Measurements from ENCODE around the gene UBE2E2. TPM values are rescaled to one million over a fixed set of nuclear protein-coding genes. Genes with fewer than 3 reads are reported as not detected.

The UBE2E2 gene
- polyA plus RNA-seq (2013, experiment 1 of 2) = 64.6 TPM
- polyA plus RNA-seq (2013, experiment 2 of 2) = 63.7 TPM

DNA sequence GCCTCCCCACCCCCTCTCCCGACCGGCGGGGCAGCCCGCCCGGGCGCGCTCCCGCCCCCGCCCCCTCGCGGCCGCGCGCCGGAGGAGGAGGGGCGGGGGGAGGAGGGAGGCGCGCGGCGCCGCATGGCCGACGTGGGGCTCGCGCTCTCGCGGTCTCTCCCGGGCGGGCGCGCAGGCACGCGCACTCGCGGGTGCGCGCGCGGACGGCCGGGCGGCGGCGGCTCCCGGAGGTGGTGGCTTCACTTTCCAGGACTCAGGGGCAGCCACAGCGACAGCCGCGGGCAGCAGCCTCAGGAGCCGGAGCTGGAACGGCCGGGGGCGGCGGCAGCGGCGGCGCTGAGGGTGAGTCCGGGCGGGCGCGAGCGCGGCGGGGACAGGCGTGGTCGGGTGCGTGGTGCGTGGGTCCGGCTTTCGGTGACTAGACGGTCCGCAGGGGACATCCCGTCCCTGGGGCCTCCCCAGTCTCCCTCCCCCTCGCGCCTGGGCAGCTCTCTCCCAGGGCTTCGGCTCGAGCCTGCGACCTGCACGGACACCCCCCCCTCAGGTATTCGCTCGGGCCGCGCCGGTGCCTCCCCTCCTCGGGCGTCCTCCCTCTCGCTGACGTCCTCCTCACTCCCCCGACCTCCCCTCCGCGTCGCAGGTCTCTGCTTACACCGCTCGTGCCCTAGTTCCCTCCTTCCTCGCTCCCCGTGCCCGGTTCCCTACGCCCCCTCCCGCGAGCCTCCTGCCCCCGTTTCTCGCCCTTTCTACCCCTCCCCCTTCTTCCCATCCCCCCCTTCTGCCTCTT, at the start of gene UBE2E2:
TSS of gene UBE2E2 (plus strand) at position 407 of the 787 bp plus-strand sequence.
- Histone ChIP-seq H3K4me2 (ENCODE audit: insufficient read depth, low read length, poor library complexity, severe bottlenecking) (peak within 1 kb of the TSS; percentile 71), H4K91ac (ENCODE audit: low read depth, low read length, poor library complexity) (peak within 1 kb of the TSS; percentile 32), H3K27me3 (ENCODE audit: control insufficient read depth in 3 of 3, insufficient read depth in 3 of 3, low read depth in 1 of 3, low read length in 3 of 3) (peaks cover 0 to 30% (median 2%) of the 10 kb centered on the region in 3 experiments), H3K9ac (ENCODE audit: low read depth, low read length, poor library complexity) (peak within 1 kb of the TSS; percentile 94), H3K4me3 (ENCODE audit: low read length in 2 of 2) (peak within 1 kb of the TSS; percentile 69 to 96), H3K23ac (ENCODE audit: low read depth, low read length, poor library complexity) (peak within 1 kb of the TSS; percentile 86), H3K4me1 (ENCODE audit: control insufficient read depth in 2 of 2, insufficient read depth in 1 of 2, low read depth in 1 of 2, low read length in 2 of 2) (peaks cover 3 to 9% of the 10 kb centered on the region in 2 donors), H2BK5ac (ENCODE audit: low read length) (peak within 1 kb of the TSS; percentile 95), H2AFZ (ENCODE audit: low read length) (peak within 1 kb of the TSS; percentile 98), H3K14ac (ENCODE audit: low read length) (peak within 1 kb of the TSS; percentile 96), H3K79me1 (ENCODE audit: low read depth, low read length) (peaks cover 2% of the 10 kb centered on the region), H3K9me3 (replicated peaks in 1 of 2; ENCODE audit: control insufficient read depth in 2 of 2, insufficient read depth in 1 of 2, low read depth in 1 of 2, low read length in 2 of 2) (no peaks in the 10 kb centered on the region), H3K18ac (ENCODE audit: low read length) (peak within 1 kb of the TSS; percentile 100), H2BK15ac (ENCODE audit: low read length) (peak within 1 kb of the TSS; percentile 84), H2BK12ac (ENCODE audit: low read length) (peak within 1 kb of the TSS; percentile 91), H3K36me3 (replicated peaks in 1 of 2; ENCODE audit: control insufficient read depth in 2 of 2, insufficient read depth in 2 of 2, low read length in 2 of 2) (no peaks in the 10 kb centered on the region), H2BK120ac (ENCODE audit: low read depth, low read length) (no peak within 1 kb of the TSS), H2AK5ac (ENCODE audit: low read depth, low read length) (peak within 1 kb of the TSS; percentile 68), H3K27ac (replicated peaks; ENCODE audit: low read length) (peak within 1 kb of the TSS; percentile 84), H3K4ac (ENCODE audit: low read length) (peak within 1 kb of the TSS; percentile 47), H4K8ac (ENCODE audit: low read depth, low read length) (peak within 1 kb of the TSS; percentile 88)
- no CpG with 5 or more reads among the region's 101 CpGs for WGBS, 2 donors (ENCODE audit: extremely low coverage in 2 of 2, insufficient read length in 2 of 2, insufficient replicate concordance in 1 of 2)
- DNase-seq (ENCODE audit: low spot score) = peak; percentile 75

DNA sequence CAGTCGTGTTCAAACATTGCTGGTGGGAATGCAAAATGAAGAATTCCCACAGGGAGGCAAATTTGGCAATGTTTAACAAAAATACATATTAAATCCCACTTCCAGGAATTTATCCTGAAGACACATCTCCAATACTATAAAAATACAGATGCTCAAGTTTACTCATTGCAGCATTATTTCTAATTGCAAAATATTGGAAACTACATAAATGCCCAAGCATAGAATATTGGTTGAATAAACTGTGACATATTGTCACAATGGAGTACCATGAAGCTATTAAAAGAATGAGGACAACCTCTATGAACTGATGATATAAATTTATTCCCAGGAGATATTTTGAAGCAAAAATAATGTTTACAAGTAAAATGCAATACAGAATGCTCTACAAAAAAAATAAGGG, 49.7 kb upstream of the UBE2E2 start:
- no CpG with 5 or more reads among the region's 1 CpG for WGBS, 2 donors (ENCODE audit: extremely low coverage in 2 of 2, insufficient read length in 2 of 2, insufficient replicate concordance in 1 of 2)

DNA sequence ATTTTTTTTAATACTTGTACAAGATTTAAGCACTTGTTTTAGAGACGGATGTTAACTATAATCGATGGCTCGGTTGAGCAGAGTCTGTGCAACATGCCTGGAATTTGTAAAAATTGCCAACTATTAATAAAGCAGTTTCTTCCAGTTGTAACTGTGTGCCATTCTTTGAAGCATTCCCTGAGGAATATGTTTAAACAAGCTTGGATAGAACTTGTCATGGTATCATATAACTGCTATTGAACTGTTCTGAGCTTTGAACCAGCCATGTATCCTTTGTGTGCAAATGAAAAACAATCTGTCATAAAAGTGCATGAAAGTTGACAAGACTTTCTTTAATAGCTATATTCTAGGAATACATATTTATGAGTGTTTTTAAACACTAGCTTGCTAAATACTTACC, 45.8 kb upstream of the UBE2E2 start:
- no peak overlapping the region for H3K18ac ChIP-seq (ENCODE audit: low read length)
- H3K23ac ChIP-seq (ENCODE audit: low read depth, low read length, poor library complexity) = no peak overlapping the region
- no peak overlapping the region for H2AK5ac ChIP-seq (ENCODE audit: low read depth, low read length)
- H2BK5ac ChIP-seq (ENCODE audit: low read length) = no peak overlapping the region
- no peak overlapping the region for H3K4me2 ChIP-seq (ENCODE audit: insufficient read depth, low read length, poor library complexity, severe bottlenecking)
- no peak overlapping the region for H4K8ac ChIP-seq (ENCODE audit: low read depth, low read length)
- H2BK120ac ChIP-seq (ENCODE audit: low read depth, low read length) = no peak overlapping the region
- DNase-seq (ENCODE audit: low spot score) = no peak
- H3K27me3 ChIP-seq (ENCODE audit: control insufficient read depth in 3 of 3, insufficient read depth in 3 of 3, low read depth in 1 of 3, low read length in 3 of 3) = no peaks in the 10 kb centered on the region
- H3K36me3 ChIP-seq (replicated peaks in 1 of 2; ENCODE audit: control insufficient read depth in 2 of 2, insufficient read depth in 2 of 2, low read length in 2 of 2) = no peaks in the 10 kb centered on the region
- H3K14ac ChIP-seq (ENCODE audit: low read length) = no peak overlapping the region
- H2BK12ac ChIP-seq (ENCODE audit: low read length) = no peak overlapping the region
- no peak overlapping the region for H3K4ac ChIP-seq (ENCODE audit: low read length)
- H4K91ac ChIP-seq (ENCODE audit: low read depth, low read length, poor library complexity) = no peak overlapping the region
- no peak overlapping the region for H3K4me3 ChIP-seq (ENCODE audit: low read length in 2 of 2)
- H3K4me1 ChIP-seq (ENCODE audit: control insufficient read depth in 2 of 2, insufficient read depth in 1 of 2, low read depth in 1 of 2, low read length in 2 of 2) = no peaks in the 10 kb centered on the region
- H3K9me3 ChIP-seq (replicated peaks in 1 of 2; ENCODE audit: control insufficient read depth in 2 of 2, insufficient read depth in 1 of 2, low read depth in 1 of 2, low read length in 2 of 2) = no peaks in the 10 kb centered on the region
- WGBS, 2 donors (ENCODE audit: extremely low coverage in 2 of 2, insufficient read length in 2 of 2, insufficient replicate concordance in 1 of 2) = no CpG with 5 or more reads among the region's 3 CpGs
- no peak overlapping the region for H3K27ac ChIP-seq (replicated peaks; ENCODE audit: low read length)
- H2BK15ac ChIP-seq (ENCODE audit: low read length) = no peak overlapping the region
- H3K9ac ChIP-seq (ENCODE audit: low read depth, low read length, poor library complexity) = no peak overlapping the region
- H2AFZ ChIP-seq (ENCODE audit: low read length) = no peak overlapping the region
- no peaks in the 10 kb centered on the region for H3K79me1 ChIP-seq (ENCODE audit: low read depth, low read length)

More for the DNA sequence above, 49.7 kb upstream of the UBE2E2 start:
- Histone ChIP-seq H3K27me3 (ENCODE audit: control insufficient read depth in 3 of 3, insufficient read depth in 3 of 3, low read depth in 1 of 3, low read length in 3 of 3) (no peaks in the 10 kb centered on the region), H3K4me2 (ENCODE audit: insufficient read depth, low read length, poor library complexity, severe bottlenecking) (no peak overlapping the region), H3K36me3 (replicated peaks in 1 of 2; ENCODE audit: control insufficient read depth in 2 of 2, insufficient read depth in 2 of 2, low read length in 2 of 2) (no peaks in the 10 kb centered on the region), H3K14ac (ENCODE audit: low read length) (no peak overlapping the region), H3K4me3 (ENCODE audit: low read length in 2 of 2) (no peak overlapping the region), H3K27ac (replicated peaks; ENCODE audit: low read length) (no peak overlapping the region), H2BK5ac (ENCODE audit: low read length) (no peak overlapping the region), H3K4ac (ENCODE audit: low read length) (no peak overlapping the region), H4K8ac (ENCODE audit: low read depth, low read length) (no peak overlapping the region), H3K4me1 (ENCODE audit: control insufficient read depth in 2 of 2, insufficient read depth in 1 of 2, low read depth in 1 of 2, low read length in 2 of 2) (no peaks in the 10 kb centered on the region), H3K18ac (ENCODE audit: low read length) (no peak overlapping the region), H2BK12ac (ENCODE audit: low read length) (no peak overlapping the region), H2BK15ac (ENCODE audit: low read length) (no peak overlapping the region), H3K23ac (ENCODE audit: low read depth, low read length, poor library complexity) (no peak overlapping the region), H3K9me3 (replicated peaks in 1 of 2; ENCODE audit: control insufficient read depth in 2 of 2, insufficient read depth in 1 of 2, low read depth in 1 of 2, low read length in 2 of 2) (no peaks in the 10 kb centered on the region), H3K9ac (ENCODE audit: low read depth, low read length, poor library complexity) (no peak overlapping the region), H3K79me1 (ENCODE audit: low read depth, low read length) (no peaks in the 10 kb centered on the region), H4K91ac (ENCODE audit: low read depth, low read length, poor library complexity) (no peak overlapping the region), H2BK120ac (ENCODE audit: low read depth, low read length) (no peak overlapping the region), H2AFZ (ENCODE audit: low read length) (no peak overlapping the region), H2AK5ac (ENCODE audit: low read depth, low read length) (no peak overlapping the region)
- DNase-seq (ENCODE audit: low spot score) = no peak

DNA sequence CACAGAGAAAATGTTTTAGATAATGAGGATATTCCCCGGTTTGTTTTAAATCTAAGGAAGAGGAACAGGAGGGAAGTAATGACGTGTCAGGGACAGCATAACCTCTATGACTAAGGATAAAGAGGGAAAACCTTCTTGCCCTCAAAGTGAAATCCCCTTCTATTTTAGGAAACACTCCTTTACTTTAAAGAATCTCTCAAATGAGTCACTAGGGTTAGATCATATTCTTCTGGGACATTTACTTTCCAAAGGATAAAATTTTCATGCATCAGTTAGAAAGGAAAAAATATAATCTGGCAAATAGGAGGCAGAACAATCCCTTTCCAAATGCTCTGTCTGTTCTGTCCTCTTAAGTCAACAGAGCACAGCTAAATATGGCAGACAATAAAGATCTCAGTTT, 43.2 kb upstream of the UBE2E2 start:
- Histone ChIP-seq H2BK5ac (ENCODE audit: low read length) (no peak overlapping the region), H3K27ac (replicated peaks; ENCODE audit: low read length) (no peak overlapping the region), H2BK15ac (ENCODE audit: low read length) (no peak overlapping the region), H2AK5ac (ENCODE audit: low read depth, low read length) (no peak overlapping the region), H3K79me1 (ENCODE audit: low read depth, low read length) (no peaks in the 10 kb centered on the region), H3K27me3 (ENCODE audit: control insufficient read depth in 3 of 3, insufficient read depth in 3 of 3, low read depth in 1 of 3, low read length in 3 of 3) (no peaks in the 10 kb centered on the region), H3K4me2 (ENCODE audit: insufficient read depth, low read length, poor library complexity, severe bottlenecking) (no peak overlapping the region), H3K9ac (ENCODE audit: low read depth, low read length, poor library complexity) (no peak overlapping the region), H2BK12ac (ENCODE audit: low read length) (no peak overlapping the region), H4K91ac (ENCODE audit: low read depth, low read length, poor library complexity) (no peak overlapping the region), H3K14ac (ENCODE audit: low read length) (no peak overlapping the region), H3K36me3 (replicated peaks in 1 of 2; ENCODE audit: control insufficient read depth in 2 of 2, insufficient read depth in 2 of 2, low read length in 2 of 2) (no peaks in the 10 kb centered on the region), H3K23ac (ENCODE audit: low read depth, low read length, poor library complexity) (no peak overlapping the region), H2BK120ac (ENCODE audit: low read depth, low read length) (no peak overlapping the region), H3K4me3 (ENCODE audit: low read length in 2 of 2) (no peak overlapping the region), H4K8ac (ENCODE audit: low read depth, low read length) (no peak overlapping the region), H3K4ac (ENCODE audit: low read length) (no peak overlapping the region), H2AFZ (ENCODE audit: low read length) (no peak overlapping the region), H3K18ac (ENCODE audit: low read length) (no peak overlapping the region), H3K4me1 (ENCODE audit: control insufficient read depth in 2 of 2, insufficient read depth in 1 of 2, low read depth in 1 of 2, low read length in 2 of 2) (no peaks in the 10 kb centered on the region), H3K9me3 (replicated peaks in 1 of 2; ENCODE audit: control insufficient read depth in 2 of 2, insufficient read depth in 1 of 2, low read depth in 1 of 2, low read length in 2 of 2) (no peaks in the 10 kb centered on the region)
- DNase-seq (ENCODE audit: low spot score) = no peak
- no CpG with 5 or more reads among the region's 2 CpGs for WGBS, 2 donors (ENCODE audit: extremely low coverage in 2 of 2, insufficient read length in 2 of 2, insufficient replicate concordance in 1 of 2)
